RWPE2 (cell line): Measurements from ENCODE around the gene PLXNA3.
A peak's percentile ranks its signal among the peaks of the same experiment; 100 is the strongest.

Experiments
- ATAC-seq: fragments of 200-7000 bp; cut with Tn5 transposase; 3 replicates; pipeline ENCODE4 v1.9.1; 2021; ENCODE audit warnings: low read depth
- DNase-seq: peaks from one replicate; pipeline ENCODE4 v3.0.0-alpha.2; 2020; ENCODE audit warnings: low spot score
- H3K27ac ChIP-seq: fragments of 450-650 bp; 2 replicates; pipeline ENCODE4 v1.5.1; 2017; ENCODE audit warnings: mild to moderate bottlenecking; ENCODE audit not compliant: poor library complexity, severe bottlenecking
- H3K27me3 ChIP-seq: fragments of 250-450 bp; sonication (Bioruptor Pico); 2 replicates; pipeline ENCODE4 v1.5.1; 2021; ENCODE audit warnings: mild to moderate bottlenecking, moderate library complexity; ENCODE audit not compliant: insufficient read depth, poor library complexity, severe bottlenecking
- H3K36me3 ChIP-seq: fragments of 250-450 bp; sonication (Bioruptor Pico); 2 replicates; pipeline ENCODE4 v1.5.1; 2020; ENCODE audit warnings: low read depth, mild to moderate bottlenecking, moderate library complexity
- H3K4me1 ChIP-seq: fragments of 250-450 bp; sonication (Bioruptor Pico); 2 replicates; pipeline ENCODE4 v1.5.1; 2021; ENCODE audit warnings: mild to moderate bottlenecking, moderate library complexity; ENCODE audit not compliant: insufficient read depth, poor library complexity, severe bottlenecking
- H3K4me3 ChIP-seq: fragments of 250-450 bp; sonication (Bioruptor Pico); 2 replicates; pipeline ENCODE4 v1.5.1; 2021; ENCODE audit warnings: mild to moderate bottlenecking, moderate library complexity; ENCODE audit not compliant: severe bottlenecking
- H3K9me3 ChIP-seq: fragments of 250-450 bp; sonication (Bioruptor Pico); 2 replicates; pipeline ENCODE4 v1.5.1; 2021; ENCODE audit warnings: mild to moderate bottlenecking, moderate library complexity; ENCODE audit not compliant: severe bottlenecking
- CTCF ChIP-seq: fragments of 450-650 bp; IDR thresholded peaks from one replicate; pipeline ENCODE4 v1.5.1; 2017; ENCODE audit warnings: mild to moderate bottlenecking, moderate library complexity; ENCODE audit not compliant: poor library complexity, severe bottlenecking

The PLXNA3 gene

DNA sequence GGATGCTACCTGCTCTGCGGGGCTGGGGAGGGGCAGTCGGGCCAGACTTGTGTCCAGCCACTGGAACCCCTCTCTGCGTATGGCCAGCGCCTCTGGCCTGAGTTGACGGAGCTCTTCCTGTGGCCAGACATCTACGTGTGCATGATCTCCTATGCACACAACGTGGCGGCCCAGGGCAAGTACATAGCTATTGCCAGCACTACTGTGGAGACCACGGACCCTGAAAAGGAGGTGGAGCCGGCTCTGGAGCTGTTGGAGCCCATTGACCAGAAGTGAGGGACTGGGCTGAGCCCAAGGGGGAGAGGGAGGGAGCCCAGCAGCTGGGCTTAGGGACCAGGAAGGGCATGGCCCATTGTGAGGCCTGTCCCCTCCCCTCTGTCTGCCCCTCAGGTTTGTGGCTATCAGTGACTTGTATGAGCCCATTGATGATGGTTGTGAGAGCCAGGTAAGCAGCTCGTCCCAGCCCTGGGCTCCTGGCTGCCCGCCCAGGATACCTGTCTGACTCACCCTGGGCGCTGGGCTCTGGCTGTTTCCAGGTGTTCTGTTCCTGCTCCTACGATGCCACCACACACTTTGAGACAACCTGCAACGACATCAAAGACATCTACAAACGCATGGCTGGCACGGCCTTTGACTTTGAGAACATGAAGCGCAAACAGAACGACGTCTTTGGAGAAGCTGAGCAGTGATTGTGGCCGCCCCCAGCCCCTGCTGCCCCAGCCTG lies 15.9 kb upstream of the PLXNA3 start:
- ATAC-seq (peak; percentile 80), DNase-seq (no peak)
- H3K27me3 ChIP-seq = no peaks in the 10 kb centered on the region
- no peak for TF ChIP-seq CTCF
- peak overlapping the region; percentile 55 for H3K27ac ChIP-seq
- no peak overlapping the region for H3K4me3 ChIP-seq
- H3K4me1 ChIP-seq = no peaks in the 10 kb centered on the region
- no peaks in the 10 kb centered on the region for H3K9me3 ChIP-seq
- H3K36me3 ChIP-seq = peaks cover 27% of the 10 kb centered on the region

DNA sequence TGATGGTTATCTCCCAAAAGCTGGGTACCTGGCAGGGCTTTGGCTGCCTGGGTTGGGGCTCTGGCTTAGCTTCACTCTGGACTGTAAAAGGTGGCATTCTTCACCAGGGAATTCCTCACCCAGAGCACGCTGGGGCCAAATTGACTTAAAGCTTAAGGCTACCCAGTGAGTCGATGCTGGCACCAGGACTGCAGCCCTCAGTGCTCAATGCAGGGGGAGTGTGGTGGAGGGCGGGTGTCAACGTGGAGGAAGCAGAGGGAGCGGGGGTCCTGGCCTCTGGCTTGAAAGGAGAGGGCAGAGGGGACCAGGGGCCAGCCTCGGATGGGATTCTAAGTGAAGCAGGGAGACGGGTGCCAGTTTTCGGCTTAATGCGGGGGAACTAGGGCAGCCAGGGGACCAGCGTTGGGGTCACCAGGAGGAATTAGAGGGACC lies 14.6 kb upstream of the PLXNA3 start:
- H3K9me3 ChIP-seq = no peaks in the 10 kb centered on the region
- no peaks in the 10 kb centered on the region for H3K27me3 ChIP-seq
- no peak for TF ChIP-seq CTCF
- H3K4me1 ChIP-seq = no peaks in the 10 kb centered on the region
- DNase-seq (no peak), ATAC-seq (peak; percentile 21; the same call in 2 of the 3 replicates)
- peak overlapping the region; percentile 84 for H3K4me3 ChIP-seq
- H3K27ac ChIP-seq = peak overlapping the region; percentile 55
- peaks cover 22% of the 10 kb centered on the region for H3K36me3 ChIP-seq

GRCh38 chrX:154443992-154444754 lies 13.9 kb upstream of the PLXNA3 start, which contains the start of gene FAM50A:
Gene FAM50A (plus strand): TSS chrX:154444141. CDS start chrX:154444236, 95 bp downstream.
- DNase-seq = no peak
- H3K9me3 ChIP-seq = no peaks in the 10 kb centered on the region
- no peak for TF ChIP-seq CTCF
- peak; percentile 50 for ATAC-seq
- H3K36me3 ChIP-seq = peaks cover 22% of the 10 kb centered on the region
- no peaks in the 10 kb centered on the region for H3K4me1 ChIP-seq
- H3K27me3 ChIP-seq = no peaks in the 10 kb centered on the region
- peak within 1 kb of the TSS; percentile 55 for H3K27ac ChIP-seq
- peak within 1 kb of the TSS; percentile 84 for H3K4me3 ChIP-seq

GRCh38 chrX:154444755-154445246 lies 13.3 kb upstream of the PLXNA3 start:
- H3K9me3 ChIP-seq = no peaks in the 10 kb centered on the region
- DNase-seq = no peak
- H3K27ac ChIP-seq = peak overlapping the region; percentile 55
- peak; percentile 13; the same call in 1 of the 3 replicates for ATAC-seq
- H3K27me3 ChIP-seq = no peaks in the 10 kb centered on the region
- TF ChIP-seq CTCF = no peak
- peak overlapping the region; percentile 84 for H3K4me3 ChIP-seq
- H3K4me1 ChIP-seq = no peaks in the 10 kb centered on the region
- peaks cover 22% of the 10 kb centered on the region for H3K36me3 ChIP-seq
